ENCODE results near the gene ATP5F1B. TPM values are rescaled to one million over a fixed set of nuclear protein-coding genes. Genes with fewer than 3 reads are reported as not detected.

ATP5F1B gene
- total RNA-seq, 4 donors from 2014 or later = 442 to 1,000 (median 608) TPM

- 23 to 30% methylated on average over 3 to 4 of the region's 4 CpGs for WGBS, 2 donors (ENCODE audit: low coverage in 1 of 2)
- TF ChIP-seq POLR2AphosphoS5 (IDR thresholded peaks at IDR 0.05) (no peak), POLR2A (IDR thresholded peaks at IDR 0.05) (no peak), EP300 (IDR thresholded peaks at IDR 0.05; ENCODE audit: low read depth) (no peak)
- TF ChIP-seq, protein P1, sequence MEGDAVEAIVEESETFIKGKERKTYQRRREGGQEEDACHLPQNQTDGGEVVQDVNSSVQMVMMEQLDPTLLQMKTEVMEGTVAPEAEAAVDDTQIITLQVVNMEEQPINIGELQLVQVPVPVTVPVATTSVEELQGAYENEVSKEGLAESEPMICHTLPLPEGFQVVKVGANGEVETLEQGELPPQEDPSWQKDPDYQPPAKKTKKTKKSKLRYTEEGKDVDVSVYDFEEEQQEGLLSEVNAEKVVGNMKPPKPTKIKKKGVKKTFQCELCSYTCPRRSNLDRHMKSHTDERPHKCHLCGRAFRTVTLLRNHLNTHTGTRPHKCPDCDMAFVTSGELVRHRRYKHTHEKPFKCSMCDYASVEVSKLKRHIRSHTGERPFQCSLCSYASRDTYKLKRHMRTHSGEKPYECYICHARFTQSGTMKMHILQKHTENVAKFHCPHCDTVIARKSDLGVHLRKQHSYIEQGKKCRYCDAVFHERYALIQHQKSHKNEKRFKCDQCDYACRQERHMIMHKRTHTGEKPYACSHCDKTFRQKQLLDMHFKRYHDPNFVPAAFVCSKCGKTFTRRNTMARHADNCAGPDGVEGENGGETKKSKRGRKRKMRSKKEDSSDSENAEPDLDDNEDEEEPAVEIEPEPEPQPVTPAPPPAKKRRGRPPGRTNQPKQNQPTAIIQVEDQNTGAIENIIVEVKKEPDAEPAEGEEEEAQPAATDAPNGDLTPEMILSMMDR (IDR thresholded peaks at IDR 0.05) = no peak
- Histone ChIP-seq H3K27me3 (no peaks in the 10 kb centered on the region), H3K9me3 (no peaks in the 10 kb centered on the region), H3K36me3 (peaks cover 0 to 45% (median 24%) of the 10 kb centered on the region in 4 donors), H3K4me1 (peaks cover 14 to 42% (median 34%) of the 10 kb centered on the region in 4 donors), H3K27ac (peak overlapping the region; percentile 93 to 99 (median 96)), H3K4me3 (peak overlapping the region; percentile 84 to 97 (median 92))
- in situ Hi-C loops (cut with MboI; ENCODE audit: low pct_ligation_motif_present in 1 of 4, low pct_unique_long_range_greater_than_20kb in 1 of 4, low sequenced_read_pairs in 3 of 4) (no loop called here), intact Hi-C loops (cut with DNase I; ENCODE audit: low total_unique reads) (no loop called here)
- no peak for DNase-seq
Measured at GRCh38 chr12:56644654-56645053, 1.1 kb downstream of the ATP5F1B start.

DNA sequence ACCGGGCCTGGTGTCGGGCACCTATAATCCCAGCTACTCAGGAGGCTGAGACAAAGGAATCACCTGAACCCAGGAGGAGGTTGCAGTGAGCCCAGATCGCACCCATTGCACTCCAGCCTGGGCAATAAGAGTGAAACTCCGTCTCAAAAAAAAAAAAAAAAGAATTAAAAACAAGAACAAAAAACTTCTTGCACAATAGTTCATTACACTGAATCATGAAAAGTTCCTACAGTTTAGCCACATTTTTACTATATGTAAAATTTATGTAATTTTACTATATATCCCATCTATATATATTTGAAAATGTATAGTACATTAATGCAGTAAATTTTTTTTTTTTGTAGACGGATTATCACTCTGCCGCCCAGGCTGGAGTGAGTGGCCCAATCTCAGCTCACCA lies 4.6 kb downstream of the ATP5F1B start:
- in situ Hi-C loops (cut with MboI; ENCODE audit: low pct_ligation_motif_present in 1 of 4, low pct_unique_long_range_greater_than_20kb in 1 of 4, low sequenced_read_pairs in 3 of 4) = no loop called here
- Histone ChIP-seq H3K27me3 (no peaks in the 10 kb centered on the region), H3K4me3 (no peak overlapping the region), H3K36me3 (peaks cover 0 to 67% (median 36%) of the 10 kb centered on the region in 4 donors), H3K27ac (peak overlapping the region in 1 of 4 donors; percentile 6), H3K9me3 (no peaks in the 10 kb centered on the region), H3K4me1 (peaks cover 14 to 53% (median 41%) of the 10 kb centered on the region in 4 donors)
- intact Hi-C loops (cut with DNase I; ENCODE audit: low total_unique reads) = no loop called here
- no peak for TF ChIP-seq POLR2A (IDR thresholded peaks at IDR 0.05)
- 62 to 76% methylated on average over 3 to 6 of the region's 6 CpGs for WGBS, 2 donors (ENCODE audit: low coverage in 1 of 2)
- DNase-seq = no peak

DNA sequence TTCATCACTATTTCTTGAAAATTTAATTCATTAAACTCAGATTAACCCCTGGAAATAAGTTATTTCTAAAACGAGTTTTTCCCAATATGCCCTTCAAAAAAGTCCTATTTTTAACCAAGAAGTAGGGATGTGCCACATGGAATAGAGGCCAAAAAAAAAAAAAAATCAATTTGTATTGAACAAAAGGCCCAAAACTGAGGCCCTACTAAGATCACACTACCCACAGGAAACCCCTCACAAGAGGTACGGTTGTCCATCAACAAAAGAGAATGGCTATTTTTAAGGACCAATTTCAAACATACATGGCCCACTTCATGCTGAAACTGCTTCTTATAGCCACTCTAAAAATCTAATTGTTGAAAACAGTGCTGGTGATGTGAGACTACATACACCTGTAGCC lies 8.2 kb downstream of the ATP5F1B start:
- Histone ChIP-seq H3K36me3 (peaks cover 0 to 51% (median 31%) of the 10 kb centered on the region in 4 donors), H3K4me3 (no peak overlapping the region), H3K9me3 (no peaks in the 10 kb centered on the region), H3K27ac (peak overlapping the region; percentile 95 to 99 (median 96)), H3K27me3 (no peaks in the 10 kb centered on the region), H3K4me1 (peaks cover 19 to 56% (median 40%) of the 10 kb centered on the region in 4 donors)
- intact Hi-C loops (cut with DNase I; ENCODE audit: low total_unique reads) = loop anchor here (10.0 kb wide), 1 partner anchor 87 kb away; the partner anchor contains the start of gene NACA
- WGBS, 2 donors (ENCODE audit: low coverage in 1 of 2) = 46 to 47% methylated on average over 2 of the region's 2 CpGs
- in situ Hi-C loops (cut with MboI; ENCODE audit: low pct_ligation_motif_present in 1 of 4, low pct_unique_long_range_greater_than_20kb in 1 of 4, low sequenced_read_pairs in 3 of 4) = no loop called here
- no peak for DNase-seq
- TF ChIP-seq POLR2A (IDR thresholded peaks at IDR 0.05) (no peak), POLR2AphosphoS5 (IDR thresholded peaks at IDR 0.05) (no peak), EP300 (IDR thresholded peaks at IDR 0.05; ENCODE audit: low read depth) (no peak)
- TF ChIP-seq, protein P1 (IDR thresholded peaks at IDR 0.05) = no peak

GRCh38 chr12:56636675-56637540 lies 8.9 kb downstream of the ATP5F1B start:
- peak; percentile 100 for DNase-seq
- Histone ChIP-seq H3K27me3 (no peaks in the 10 kb centered on the region), H3K27ac (peak overlapping the region; percentile 95 to 99 (median 96)), H3K4me1 (peaks cover 26 to 56% (median 43%) of the 10 kb centered on the region in 4 donors), H3K36me3 (peaks cover 0 to 44% (median 24%) of the 10 kb centered on the region in 4 donors), H3K4me3 (peak overlapping the region; percentile 15 to 96 (median 81)), H3K9me3 (no peaks in the 10 kb centered on the region)
- WGBS, 2 donors (ENCODE audit: low coverage in 1 of 2) = 0 to 2% methylated on average over 3 to 12 of the region's 12 CpGs
- intact Hi-C loops (cut with DNase I; ENCODE audit: low total_unique reads) (loop anchor here (10.0 kb wide), 1 partner anchor 88 kb away; the partner anchor contains the start of gene NACA), in situ Hi-C loops (cut with MboI; ENCODE audit: low pct_ligation_motif_present in 1 of 4, low pct_unique_long_range_greater_than_20kb in 1 of 4, low sequenced_read_pairs in 3 of 4) (no loop called here)
- TF ChIP-seq, protein P1 (IDR thresholded peaks at IDR 0.05) = peak; percentile 50 to 74 (median 54)
- TF ChIP-seq EP300 (IDR thresholded peaks at IDR 0.05; ENCODE audit: low read depth) (no peak), POLR2AphosphoS5 (IDR thresholded peaks at IDR 0.05) (peak; percentile 58 to 79 (median 76)), POLR2A (IDR thresholded peaks at IDR 0.05) (peak; percentile 26)

Data from transverse colon (tissue), 4 donors.